Subcutaneous abdominal adipose tissue (tissue), 5 donors: ENCODE measurements around the gene LTBP1.

Source experiments
- H3K27ac ChIP-seq: one replicate; pipeline ENCODE4 v1.7.0; 2013; ENCODE audit warnings: low read depth, mild to moderate bottlenecking, inconsistent platforms, low read length, moderate library complexity
- H3K27me3 ChIP-seq, 5 donors: one replicate each; pipeline ENCODE4 v1.7.0; 2013; ENCODE audit warnings: low read length in 5 of 5, inconsistent platforms in 1 of 5; ENCODE audit not compliant: control insufficient read depth in 5 of 5, insufficient read depth in 4 of 5
- H3K36me3 ChIP-seq, 5 donors: one replicate each; pipeline ENCODE4 v1.7.0; 2013; ENCODE audit warnings: low read length in 5 of 5; ENCODE audit not compliant: control insufficient read depth in 5 of 5, insufficient read depth in 5 of 5
- H3K4me1 ChIP-seq, 5 donors: one replicate each; pipeline ENCODE4 v1.7.0; 2013; ENCODE audit warnings: low read length in 5 of 5, mild to moderate bottlenecking in 3 of 5, moderate library complexity in 1 of 5; ENCODE audit not compliant: control insufficient read depth in 5 of 5, insufficient read depth in 5 of 5
- H3K4me3 ChIP-seq, 5 donors: one replicate each; pipeline ENCODE4 v1.7.0; 2013; ENCODE audit warnings: low read length in 5 of 5, low read depth in 1 of 5
- H3K9ac ChIP-seq, 5 donors: one replicate each; pipeline ENCODE4 v1.7.0; 2013; ENCODE audit warnings: low read length in 5 of 5, mild to moderate bottlenecking in 4 of 5, moderate library complexity in 3 of 5
- H3K9me3 ChIP-seq, 5 donors: one replicate each; pipeline ENCODE4 v1.7.0; 2013; ENCODE audit warnings: low read length in 5 of 5; ENCODE audit not compliant: control insufficient read depth in 5 of 5
- donor health status: healthy.
- donor health status: healthy.
- donor health status: healthy.
- donor health status: healthy.
- donor health status: healthy.

The LTBP1 gene

DNA sequence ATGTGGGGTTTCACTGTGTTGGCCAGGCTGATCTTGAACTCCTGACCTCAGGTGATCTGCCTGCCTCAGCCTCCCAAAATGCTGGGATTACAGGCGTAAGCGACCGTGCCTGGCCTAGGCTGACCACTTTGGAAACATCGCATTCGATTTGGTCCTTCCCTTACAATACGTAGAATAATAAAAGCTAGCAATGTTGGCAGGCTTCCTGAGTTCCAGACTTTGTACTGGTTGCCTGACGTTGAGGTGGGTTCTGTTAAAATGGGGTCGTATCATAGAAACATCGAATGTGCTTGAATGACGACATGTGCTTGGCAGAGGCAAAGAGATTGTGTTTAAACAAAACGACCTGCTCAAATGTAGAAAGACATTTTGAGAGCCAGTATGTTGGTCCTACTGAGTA, 56.1 kb downstream of the LTBP1 start:
- Histone ChIP-seq H3K9me3 (no peaks in the 10 kb centered on the region), H3K4me3 (no peak overlapping the region), H3K27ac (no peak overlapping the region), H3K36me3 (no peaks in the 10 kb centered on the region), H3K27me3 (no peaks in the 10 kb centered on the region), H3K9ac (no peak overlapping the region), H3K4me1 (peaks cover 0 to 10% (median 7%) of the 10 kb centered on the region in 5 donors)

- H3K27ac ChIP-seq = no peak overlapping the region
- H3K9ac ChIP-seq = no peak overlapping the region
- H3K36me3 ChIP-seq = no peaks in the 10 kb centered on the region
- H3K27me3 ChIP-seq = no peaks in the 10 kb centered on the region
- H3K4me3 ChIP-seq = no peak overlapping the region
- H3K4me1 ChIP-seq = peaks cover 0 to 10% (median 7%) of the 10 kb centered on the region in 5 donors
- no peaks in the 10 kb centered on the region for H3K9me3 ChIP-seq
Observed at GRCh38 chr2:33005057-33005456, 58.3 kb downstream of the LTBP1 start.

GRCh38 chr2:33008716-33009115, 62.0 kb downstream of the LTBP1 start:
- Histone ChIP-seq H3K4me3 (no peak overlapping the region), H3K4me1 (no peaks in the 10 kb centered on the region), H3K27ac (no peak overlapping the region), H3K27me3 (no peaks in the 10 kb centered on the region), H3K36me3 (no peaks in the 10 kb centered on the region), H3K9me3 (no peaks in the 10 kb centered on the region), H3K9ac (no peak overlapping the region)

DNA sequence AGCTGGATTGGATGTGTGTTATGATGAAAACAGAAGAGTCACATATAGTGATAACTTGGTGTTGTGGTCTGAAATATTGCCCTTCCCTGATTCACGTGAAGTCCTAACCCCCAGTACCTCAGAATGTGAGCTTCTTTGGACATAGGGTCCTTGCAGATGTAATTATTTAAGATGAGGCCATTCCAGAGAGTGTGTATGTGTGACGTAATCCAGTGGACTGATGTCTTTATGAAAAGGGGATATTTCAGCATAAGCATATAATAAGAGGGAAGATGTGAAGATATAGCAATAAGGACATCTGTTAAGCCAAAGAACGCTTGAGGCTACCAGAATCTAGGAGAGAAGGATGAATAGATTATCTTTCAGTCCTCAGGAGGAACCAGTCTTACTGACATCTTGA, 62.5 kb downstream of the LTBP1 start:
- no peaks in the 10 kb centered on the region for H3K9me3 ChIP-seq
- no peaks in the 10 kb centered on the region for H3K27me3 ChIP-seq
- peaks cover 0 to 2% (median 0%) of the 10 kb centered on the region in 5 donors for H3K4me1 ChIP-seq
- no peak overlapping the region for H3K9ac ChIP-seq
- H3K36me3 ChIP-seq = no peaks in the 10 kb centered on the region
- no peak overlapping the region for H3K4me3 ChIP-seq
- H3K27ac ChIP-seq = no peak overlapping the region

- Histone ChIP-seq H3K27ac (no peak overlapping the region), H3K4me1 (peaks cover 0 to 16% (median 8%) of the 10 kb centered on the region in 5 donors), H3K9me3 (peaks cover 0 to 3% (median 0%) of the 10 kb centered on the region in 5 donors), H3K27me3 (no peaks in the 10 kb centered on the region), H3K36me3 (no peaks in the 10 kb centered on the region), H3K9ac (no peak overlapping the region), H3K4me3 (no peak overlapping the region)
Observed at GRCh38 chr2:33011373-33011772, 64.6 kb downstream of the LTBP1 start.

DNA sequence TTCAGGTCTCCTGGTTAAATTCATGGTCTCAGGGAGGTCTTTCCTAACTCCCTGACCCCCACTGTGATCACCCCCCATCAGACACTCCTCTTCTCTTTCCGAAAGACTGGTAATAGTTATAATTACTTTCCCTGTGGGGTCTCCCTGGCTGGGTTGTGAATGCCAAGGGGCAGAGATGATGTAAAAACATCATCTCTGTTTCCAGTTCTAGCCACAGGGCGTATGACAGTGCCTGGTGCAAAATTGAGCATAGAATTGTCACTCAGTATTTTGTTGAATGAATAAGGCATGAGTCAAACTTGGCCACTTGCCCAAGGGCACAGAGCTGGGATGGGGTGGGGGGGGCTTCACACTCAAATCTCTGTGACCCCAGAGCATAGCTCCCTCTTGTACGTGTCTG, 65.2 kb downstream of the LTBP1 start:
- Histone ChIP-seq H3K36me3 (no peaks in the 10 kb centered on the region), H3K9me3 (peaks cover 0 to 3% (median 0%) of the 10 kb centered on the region in 5 donors), H3K4me3 (no peak overlapping the region), H3K9ac (no peak overlapping the region), H3K27me3 (no peaks in the 10 kb centered on the region), H3K4me1 (peaks cover 0 to 16% (median 8%) of the 10 kb centered on the region in 5 donors), H3K27ac (no peak overlapping the region)

DNA sequence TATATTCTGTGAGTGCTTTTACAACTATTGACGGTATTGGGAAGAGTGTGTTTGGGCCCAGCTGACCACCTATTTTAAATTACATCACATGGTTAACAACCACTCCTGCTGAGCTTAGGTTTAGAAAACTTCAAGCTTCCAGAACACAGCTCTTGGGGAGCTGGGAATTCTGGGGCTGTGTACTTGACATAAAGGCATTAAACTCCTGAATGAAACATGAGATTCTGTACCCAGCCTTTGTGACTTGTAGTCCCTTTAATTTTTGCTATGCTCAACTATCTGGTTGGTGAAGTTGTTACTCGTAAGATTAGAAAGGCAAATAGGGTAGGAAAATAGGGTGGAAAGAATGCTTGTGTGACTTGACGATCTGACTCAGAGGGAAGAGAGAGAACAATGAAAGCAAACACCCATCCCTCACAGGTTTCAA, 66.9 kb downstream of the LTBP1 start:
- Histone ChIP-seq H3K36me3 (no peaks in the 10 kb centered on the region), H3K9ac (no peak overlapping the region), H3K9me3 (peaks cover 0 to 3% (median 0%) of the 10 kb centered on the region in 5 donors), H3K4me1 (peaks cover 0 to 16% (median 8%) of the 10 kb centered on the region in 5 donors), H3K27me3 (no peaks in the 10 kb centered on the region), H3K27ac (no peak overlapping the region), H3K4me3 (no peak overlapping the region)

DNA sequence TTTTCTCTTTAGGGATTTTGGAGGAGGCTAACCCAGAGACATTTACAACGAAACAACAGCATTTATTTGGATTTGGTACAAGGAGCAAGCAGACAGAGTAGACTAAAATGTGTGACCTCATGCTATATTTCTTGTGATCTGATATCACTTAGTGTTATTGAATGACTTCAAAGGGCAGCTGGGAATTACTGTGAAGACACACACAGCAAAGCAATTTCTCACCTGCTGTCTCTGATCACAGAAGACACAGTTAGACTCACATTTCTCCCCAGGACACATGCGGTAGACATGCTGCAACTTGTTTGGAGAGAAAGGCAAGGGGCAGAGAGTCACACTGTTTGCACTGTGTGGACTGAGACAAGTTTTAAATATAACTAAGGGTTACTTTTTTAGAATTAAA, 67.5 kb downstream of the LTBP1 start:
- no peaks in the 10 kb centered on the region for H3K27me3 ChIP-seq
- H3K9ac ChIP-seq = no peak overlapping the region
- H3K36me3 ChIP-seq = no peaks in the 10 kb centered on the region
- peaks cover 0 to 3% (median 0%) of the 10 kb centered on the region in 5 donors for H3K9me3 ChIP-seq
- no peak overlapping the region for H3K4me3 ChIP-seq
- H3K4me1 ChIP-seq = peaks cover 0 to 16% (median 8%) of the 10 kb centered on the region in 5 donors
- no peak overlapping the region for H3K27ac ChIP-seq

GRCh38 chr2:33015421-33016142, 68.8 kb downstream of the LTBP1 start:
- Histone ChIP-seq H3K9me3 (peaks cover 0 to 3% (median 0%) of the 10 kb centered on the region in 5 donors), H3K27me3 (no peaks in the 10 kb centered on the region), H3K4me3 (no peak overlapping the region), H3K36me3 (no peaks in the 10 kb centered on the region), H3K4me1 (peaks cover 0 to 16% (median 8%) of the 10 kb centered on the region in 5 donors), H3K27ac (no peak overlapping the region), H3K9ac (no peak overlapping the region)

DNA sequence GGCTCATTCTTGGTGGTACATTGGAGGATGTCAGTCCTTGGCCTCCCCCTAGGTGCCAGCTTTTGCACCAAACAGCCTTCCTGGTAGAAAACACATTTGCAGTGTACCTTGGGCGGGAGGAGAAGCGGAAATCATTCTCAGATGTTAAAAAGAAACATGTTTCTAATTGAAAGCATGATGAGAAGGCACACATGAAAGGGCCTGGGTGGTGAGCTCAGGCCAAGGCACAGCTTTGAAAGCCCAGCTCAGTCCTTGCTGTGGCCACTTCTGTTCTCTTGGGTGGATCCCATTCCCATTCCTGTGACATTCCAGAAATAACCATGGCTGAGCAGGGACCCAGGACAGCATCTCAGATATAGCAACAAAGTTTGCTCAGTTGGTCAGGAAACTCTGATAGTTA, 71.5 kb downstream of the LTBP1 start:
- Histone ChIP-seq H3K36me3 (no peaks in the 10 kb centered on the region), H3K9ac (no peak overlapping the region), H3K4me3 (no peak overlapping the region), H3K4me1 (peaks cover 0 to 16% (median 8%) of the 10 kb centered on the region in 5 donors), H3K27me3 (no peaks in the 10 kb centered on the region), H3K27ac (no peak overlapping the region), H3K9me3 (peaks cover 0 to 3% (median 0%) of the 10 kb centered on the region in 5 donors)
